Measurements from ENCODE around the gene NECTIN2. TPM values are rescaled to one million over a fixed set of nuclear protein-coding genes. Genes with fewer than 3 reads are reported as not detected.

NECTIN2 gene
- total and polyA plus RNA-seq, 7 donors, result 9.0 to 32.9 (median 18.1) TPM

DNA sequence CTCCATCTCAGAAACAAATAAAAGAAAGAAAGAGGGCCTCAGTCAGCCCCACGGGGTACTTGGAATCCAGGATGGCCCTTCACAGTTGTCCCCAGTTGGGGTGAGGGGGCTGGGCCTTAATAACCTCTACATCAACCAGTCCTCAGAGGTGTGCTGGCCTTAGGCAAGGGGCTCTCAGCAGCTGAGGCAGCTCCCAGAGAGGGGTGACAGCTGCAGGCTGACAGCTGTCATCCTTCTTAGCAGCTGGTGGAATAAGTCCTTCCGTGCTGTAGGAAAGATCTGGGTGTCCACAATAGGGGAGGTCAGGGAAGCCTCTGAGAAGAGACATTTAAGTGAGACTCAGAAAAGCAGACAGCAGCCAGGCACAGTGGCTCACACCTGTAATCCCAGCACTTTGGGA, 29.8 kb upstream of the NECTIN2 start:
- Histone ChIP-seq H3K9me3 (no peaks in the 10 kb centered on the region), H3K27me3 (ENCODE audit: insufficient read depth in 3 of 3, low read length in 2 of 3) (no peaks in the 10 kb centered on the region), H3K4me1 (no peaks in the 10 kb centered on the region), H3K4me3 (no peak overlapping the region), H3K36me3 (ENCODE audit: insufficient read depth in 1 of 2, low read depth in 1 of 2) (peaks cover 0 to 18% of the 10 kb centered on the region in 2 donors), H3K27ac (no peak overlapping the region)
- ATAC-seq (no peak), DNase-seq (no peak)
- intact Hi-C loops (cut with DNase I), result no loop called here
- WGBS, 3 donors, result 43 to 59% (median 46%) methylated on average over 2 of the region's 2 CpGs
- TF ChIP-seq, protein P1, sequence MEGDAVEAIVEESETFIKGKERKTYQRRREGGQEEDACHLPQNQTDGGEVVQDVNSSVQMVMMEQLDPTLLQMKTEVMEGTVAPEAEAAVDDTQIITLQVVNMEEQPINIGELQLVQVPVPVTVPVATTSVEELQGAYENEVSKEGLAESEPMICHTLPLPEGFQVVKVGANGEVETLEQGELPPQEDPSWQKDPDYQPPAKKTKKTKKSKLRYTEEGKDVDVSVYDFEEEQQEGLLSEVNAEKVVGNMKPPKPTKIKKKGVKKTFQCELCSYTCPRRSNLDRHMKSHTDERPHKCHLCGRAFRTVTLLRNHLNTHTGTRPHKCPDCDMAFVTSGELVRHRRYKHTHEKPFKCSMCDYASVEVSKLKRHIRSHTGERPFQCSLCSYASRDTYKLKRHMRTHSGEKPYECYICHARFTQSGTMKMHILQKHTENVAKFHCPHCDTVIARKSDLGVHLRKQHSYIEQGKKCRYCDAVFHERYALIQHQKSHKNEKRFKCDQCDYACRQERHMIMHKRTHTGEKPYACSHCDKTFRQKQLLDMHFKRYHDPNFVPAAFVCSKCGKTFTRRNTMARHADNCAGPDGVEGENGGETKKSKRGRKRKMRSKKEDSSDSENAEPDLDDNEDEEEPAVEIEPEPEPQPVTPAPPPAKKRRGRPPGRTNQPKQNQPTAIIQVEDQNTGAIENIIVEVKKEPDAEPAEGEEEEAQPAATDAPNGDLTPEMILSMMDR (IDR thresholded peaks at IDR 0.05), result no peak

DNA sequence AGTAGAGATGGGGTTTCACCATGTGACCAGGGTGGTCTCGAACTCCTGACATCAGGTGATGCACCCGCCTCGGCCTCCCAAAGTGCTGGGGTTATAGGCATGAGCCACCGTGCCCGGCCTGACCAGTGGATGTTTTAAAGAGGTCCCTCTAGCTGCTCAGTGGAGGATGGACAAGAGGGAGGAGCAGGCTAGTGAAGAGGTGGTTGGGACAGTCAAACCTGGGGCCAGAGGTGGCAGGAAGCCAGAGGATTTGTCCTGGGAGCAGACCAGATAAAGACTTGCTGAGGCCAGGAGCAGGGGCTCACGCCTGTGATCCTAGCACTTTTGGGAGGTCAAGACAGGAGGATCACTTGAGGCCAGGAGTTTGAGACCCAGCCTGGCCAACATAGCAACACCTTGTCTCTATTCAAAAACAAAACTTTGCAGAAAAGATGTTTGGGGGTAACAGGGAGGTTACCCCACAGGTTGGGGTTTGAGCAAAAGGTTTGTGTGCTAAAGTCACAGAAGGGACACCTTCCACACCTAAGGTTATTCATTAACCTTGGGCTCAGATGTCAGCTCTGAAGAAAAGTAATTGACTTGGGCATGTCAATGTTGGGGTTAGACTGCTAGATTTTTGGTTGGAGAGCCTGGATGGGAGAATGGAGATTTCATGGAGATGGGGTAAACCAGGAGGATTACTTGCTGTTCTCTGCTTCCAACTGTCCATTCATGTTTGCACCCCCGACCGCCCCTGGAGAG, 28.2 kb upstream of the NECTIN2 start:
- Histone ChIP-seq H3K36me3 (ENCODE audit: insufficient read depth in 1 of 2, low read depth in 1 of 2) (peaks cover 0 to 17% of the 10 kb centered on the region in 2 donors), H3K4me1 (no peaks in the 10 kb centered on the region), H3K27me3 (ENCODE audit: insufficient read depth in 3 of 3, low read length in 2 of 3) (no peaks in the 10 kb centered on the region), H3K27ac (no peak overlapping the region), H3K9me3 (no peaks in the 10 kb centered on the region), H3K4me3 (no peak overlapping the region)
- ATAC-seq (no peak), DNase-seq (no peak)
- 92 to 93% (median 93%) methylated on average over 8 of the region's 8 CpGs for WGBS, 3 donors
- intact Hi-C loops (cut with DNase I), result no loop called here
- TF ChIP-seq, protein P1 (IDR thresholded peaks at IDR 0.05), result no peak

DNA sequence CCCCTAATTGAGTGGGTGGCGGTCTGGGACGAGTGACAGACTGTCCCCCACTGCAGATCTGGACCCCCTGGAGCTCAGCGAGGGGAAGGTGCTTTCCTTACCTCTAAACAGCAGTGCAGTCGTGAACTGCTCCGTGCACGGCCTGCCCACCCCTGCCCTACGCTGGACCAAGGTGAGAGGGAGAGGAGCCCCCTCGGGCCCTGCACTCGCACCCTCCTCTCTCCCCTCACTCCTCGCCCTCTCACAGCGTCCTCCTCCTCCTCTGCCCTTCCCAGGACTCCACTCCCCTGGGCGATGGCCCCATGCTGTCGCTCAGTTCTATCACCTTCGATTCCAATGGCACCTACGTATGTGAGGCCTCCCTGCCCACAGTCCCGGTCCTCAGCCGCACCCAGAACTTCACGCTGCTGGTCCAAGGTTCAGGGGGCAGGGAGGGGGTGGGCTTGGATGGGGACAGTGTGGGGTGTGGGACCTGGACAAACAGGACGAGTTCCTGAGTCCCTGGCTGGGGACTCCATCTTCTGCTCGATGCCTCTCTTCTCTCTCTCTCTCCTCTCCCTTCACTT, 27.5 kb upstream of the NECTIN2 start:
- no peaks in the 10 kb centered on the region for H3K9me3 ChIP-seq
- intact Hi-C loops (cut with DNase I), result no loop called here
- ATAC-seq (no peak), DNase-seq (no peak)
- no peak overlapping the region for H3K27ac ChIP-seq
- TF ChIP-seq, protein P1 (IDR thresholded peaks at IDR 0.05), result no peak
- 88 to 92% (median 91%) methylated on average over 18 to 20 of the region's 20 CpGs for WGBS, 3 donors
- no peaks in the 10 kb centered on the region for H3K27me3 ChIP-seq (ENCODE audit: insufficient read depth in 3 of 3, low read length in 2 of 3)
- peaks cover 0 to 11% of the 10 kb centered on the region in 2 donors for H3K36me3 ChIP-seq (ENCODE audit: insufficient read depth in 1 of 2, low read depth in 1 of 2)
- H3K4me1 ChIP-seq, result no peaks in the 10 kb centered on the region
- no peak overlapping the region for H3K4me3 ChIP-seq

DNA sequence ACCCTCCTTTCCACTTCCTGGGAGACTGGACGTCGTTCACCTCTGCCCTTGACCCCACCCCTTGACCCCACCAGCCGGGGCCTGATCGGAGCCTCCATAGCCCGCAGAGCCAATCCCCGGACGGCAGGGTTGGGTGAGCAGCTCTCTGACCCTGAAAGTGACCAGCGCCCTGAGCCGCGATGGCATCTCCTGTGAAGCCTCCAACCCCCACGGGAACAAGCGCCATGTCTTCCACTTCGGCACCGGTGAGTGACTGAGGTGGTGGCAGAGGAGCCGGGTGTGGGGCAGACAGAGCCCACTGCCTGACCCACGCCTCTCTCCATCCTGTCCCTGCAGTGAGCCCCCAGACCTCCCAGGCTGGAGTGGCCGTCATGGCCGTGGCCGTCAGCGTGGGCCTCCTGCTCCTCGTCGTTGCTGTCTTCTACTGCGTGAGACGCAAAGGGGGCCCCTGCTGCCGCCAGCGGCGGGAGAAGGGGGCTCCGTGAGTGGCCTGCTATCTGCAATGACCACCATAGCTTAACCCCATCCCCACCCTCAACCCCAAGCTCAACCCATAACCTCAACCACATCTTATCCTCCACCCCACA, 26.8 kb upstream of the NECTIN2 start:
- H3K9me3 ChIP-seq, result no peaks in the 10 kb centered on the region
- H3K27me3 ChIP-seq (ENCODE audit: insufficient read depth in 3 of 3, low read length in 2 of 3), result no peaks in the 10 kb centered on the region
- 92 to 93% (median 92%) methylated on average over 28 of the region's 28 CpGs for WGBS, 3 donors
- H3K27ac ChIP-seq, result no peak overlapping the region
- intact Hi-C loops (cut with DNase I), result no loop called here
- no peaks in the 10 kb centered on the region for H3K4me1 ChIP-seq
- DNase-seq, result no peak
- TF ChIP-seq, protein P1 (IDR thresholded peaks at IDR 0.05), result no peak
- no peak for ATAC-seq
- H3K4me3 ChIP-seq, result no peak overlapping the region
- peaks cover 0 to 5% of the 10 kb centered on the region in 2 donors for H3K36me3 ChIP-seq (ENCODE audit: insufficient read depth in 1 of 2, low read depth in 1 of 2)
